ENCODE data around the gene PCDHA1.
A peak's percentile ranks its signal among the peaks of the same experiment; 100 is the strongest.

The PCDHA1 gene

DNA sequence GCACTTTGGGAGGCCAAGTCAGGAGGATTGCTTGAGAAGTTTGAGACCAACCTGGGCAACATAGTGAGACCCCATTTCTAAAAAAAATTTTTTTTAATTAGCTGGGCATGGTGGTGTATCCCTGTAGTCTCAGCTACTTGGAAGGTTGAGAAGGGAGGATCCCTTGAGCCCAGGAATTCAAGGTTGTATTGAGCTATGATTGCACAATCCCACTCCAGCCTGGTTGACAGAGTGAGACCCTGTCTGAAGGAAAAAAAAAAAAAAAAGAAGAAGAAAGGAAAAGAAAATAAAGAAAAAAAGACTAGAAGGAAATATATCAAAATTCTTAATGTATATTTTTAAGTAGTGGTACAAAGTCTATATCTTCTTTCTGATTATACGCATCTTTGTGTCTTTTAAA is 236.4 kb downstream of the PCDHA1 start:
- H3K4me3 ChIP-seq (ENCODE audit: low read depth, low read length) = no peak overlapping the region
- no peak for DNase-seq (ENCODE audit: low read depth)
- TF ChIP-seq, protein P1, sequence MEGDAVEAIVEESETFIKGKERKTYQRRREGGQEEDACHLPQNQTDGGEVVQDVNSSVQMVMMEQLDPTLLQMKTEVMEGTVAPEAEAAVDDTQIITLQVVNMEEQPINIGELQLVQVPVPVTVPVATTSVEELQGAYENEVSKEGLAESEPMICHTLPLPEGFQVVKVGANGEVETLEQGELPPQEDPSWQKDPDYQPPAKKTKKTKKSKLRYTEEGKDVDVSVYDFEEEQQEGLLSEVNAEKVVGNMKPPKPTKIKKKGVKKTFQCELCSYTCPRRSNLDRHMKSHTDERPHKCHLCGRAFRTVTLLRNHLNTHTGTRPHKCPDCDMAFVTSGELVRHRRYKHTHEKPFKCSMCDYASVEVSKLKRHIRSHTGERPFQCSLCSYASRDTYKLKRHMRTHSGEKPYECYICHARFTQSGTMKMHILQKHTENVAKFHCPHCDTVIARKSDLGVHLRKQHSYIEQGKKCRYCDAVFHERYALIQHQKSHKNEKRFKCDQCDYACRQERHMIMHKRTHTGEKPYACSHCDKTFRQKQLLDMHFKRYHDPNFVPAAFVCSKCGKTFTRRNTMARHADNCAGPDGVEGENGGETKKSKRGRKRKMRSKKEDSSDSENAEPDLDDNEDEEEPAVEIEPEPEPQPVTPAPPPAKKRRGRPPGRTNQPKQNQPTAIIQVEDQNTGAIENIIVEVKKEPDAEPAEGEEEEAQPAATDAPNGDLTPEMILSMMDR (IDR thresholded peaks at IDR 0.05; ENCODE audit: low read depth, low read length, missing control alignments) = no peak

DNA sequence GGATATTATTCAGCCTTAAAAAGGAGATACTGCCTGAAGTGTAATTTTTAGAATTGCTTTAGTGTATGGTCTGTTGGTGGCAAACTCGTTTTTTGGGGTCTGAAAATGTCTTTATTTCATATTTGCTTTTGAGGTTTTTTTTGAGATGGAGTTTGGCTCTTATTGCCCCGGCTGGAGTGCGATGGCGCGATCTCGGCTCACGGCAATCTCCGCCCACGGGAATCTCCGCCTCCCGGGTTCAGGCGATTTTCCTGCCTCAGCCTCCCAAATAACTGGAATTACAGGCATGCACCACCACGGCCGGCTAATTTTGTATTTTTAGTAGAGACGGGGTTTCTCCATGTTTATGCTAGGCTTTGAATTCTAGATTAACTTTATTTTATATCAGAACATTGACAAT is 245.1 kb downstream of the PCDHA1 start:
- no peak overlapping the region for H3K4me3 ChIP-seq (ENCODE audit: low read depth, low read length)
- TF ChIP-seq, protein P1 (IDR thresholded peaks at IDR 0.05; ENCODE audit: low read depth, low read length, missing control alignments) = no peak
- no peak for DNase-seq (ENCODE audit: low read depth)

DNA sequence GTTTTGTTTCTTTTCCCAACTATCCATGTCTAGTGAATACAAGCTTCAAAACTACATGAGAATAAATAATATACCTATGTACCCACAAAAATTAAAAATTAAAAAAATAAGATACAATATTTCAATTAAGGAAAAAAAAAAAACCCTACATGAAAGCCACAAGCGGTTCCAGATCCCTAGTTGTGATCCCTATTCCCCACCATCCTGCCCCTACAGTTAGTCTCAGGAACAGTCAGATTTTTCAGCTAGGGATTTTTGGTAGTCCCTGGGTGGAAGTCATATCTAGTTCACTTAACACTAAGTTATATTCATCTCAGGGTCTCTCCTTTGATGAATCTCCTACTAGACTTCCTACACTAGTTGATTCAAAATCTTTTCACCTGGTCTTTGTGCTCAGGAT is 246.7 kb downstream of the PCDHA1 start:
- TF ChIP-seq, protein P1 (IDR thresholded peaks at IDR 0.05; ENCODE audit: low read depth, low read length, missing control alignments) = no peak
- no peak for DNase-seq (ENCODE audit: low read depth)
- H3K4me3 ChIP-seq (ENCODE audit: low read depth, low read length) = no peak overlapping the region

DNA sequence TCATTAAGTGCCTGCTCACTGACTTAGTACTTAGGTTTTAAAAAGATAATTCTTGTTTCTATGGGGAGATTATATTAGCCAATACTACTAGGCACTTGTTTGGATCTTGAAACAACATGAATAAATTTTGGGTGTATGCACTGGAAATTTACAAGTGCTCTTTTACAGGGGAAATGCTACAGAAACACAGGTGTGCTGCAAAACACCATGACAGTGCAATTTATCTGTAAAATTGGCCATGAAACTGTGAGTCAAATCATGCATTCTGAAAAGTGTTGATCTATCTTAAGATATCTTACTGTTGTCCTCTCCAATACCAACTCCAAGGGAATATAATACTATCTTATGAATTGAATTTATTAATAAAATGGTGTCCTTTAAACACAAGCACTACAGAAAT is 253.1 kb downstream of the PCDHA1 start:
- TF ChIP-seq, protein P1 (IDR thresholded peaks at IDR 0.05; ENCODE audit: low read depth, low read length, missing control alignments) = no peak
- no peak for DNase-seq (ENCODE audit: low read depth)
- no peak overlapping the region for H3K4me3 ChIP-seq (ENCODE audit: low read depth, low read length)

DNA sequence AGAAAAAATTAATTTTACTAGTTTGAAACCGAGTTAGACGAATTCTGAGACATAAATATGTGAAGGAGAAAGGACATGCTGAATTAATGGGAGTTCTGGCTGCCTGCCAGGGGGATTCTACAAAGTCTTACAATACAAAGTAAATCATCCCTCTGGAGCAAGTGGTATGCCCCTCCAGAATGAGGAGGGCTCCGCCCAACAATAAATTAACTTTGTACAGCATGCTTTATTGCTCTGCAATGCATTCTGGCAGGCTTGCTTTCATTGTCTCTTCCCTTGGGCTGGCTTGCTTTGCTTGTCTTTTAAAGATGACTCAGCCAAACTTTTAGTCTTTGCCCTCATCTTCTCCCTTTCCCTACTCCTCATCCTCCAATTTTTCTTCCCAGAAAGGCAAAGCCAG is 253.6 kb downstream of the PCDHA1 start:
- no peak for DNase-seq (ENCODE audit: low read depth)
- TF ChIP-seq, protein P1 (IDR thresholded peaks at IDR 0.05; ENCODE audit: low read depth, low read length, missing control alignments) = no peak
- no peak overlapping the region for H3K4me3 ChIP-seq (ENCODE audit: low read depth, low read length)

DNA sequence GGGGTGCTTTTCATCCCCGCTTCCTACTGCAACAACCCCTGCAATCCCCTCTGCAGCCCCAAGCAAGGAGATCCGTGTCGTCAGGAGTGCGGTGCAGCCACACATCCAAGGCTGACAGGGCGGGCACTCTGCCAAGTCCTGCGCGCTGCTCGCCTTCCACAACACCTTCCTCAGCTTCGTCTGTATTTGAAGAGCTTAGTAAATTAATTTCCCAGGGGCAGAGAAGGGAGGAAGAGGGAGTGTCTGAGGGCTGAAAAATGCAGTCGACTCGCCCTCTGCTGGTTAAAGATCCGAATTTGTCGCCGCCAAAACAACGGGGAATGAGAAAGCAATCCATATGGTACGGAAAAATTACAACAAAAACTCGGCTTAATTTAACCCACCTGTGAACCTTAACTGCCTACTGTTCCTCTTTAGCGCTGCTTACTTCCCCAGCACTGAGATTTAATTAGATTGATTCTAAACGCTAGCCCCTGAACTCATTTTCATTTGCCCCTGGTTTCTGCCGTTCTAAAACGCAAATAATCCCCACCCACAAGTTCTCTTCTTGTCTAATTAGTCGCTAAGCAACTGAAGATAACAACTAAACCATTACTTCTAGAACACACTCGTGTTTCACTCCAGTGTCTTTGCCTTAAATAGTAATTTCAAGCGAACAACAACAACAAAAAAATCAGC is 254.3 kb downstream of the PCDHA1 start:
- TF ChIP-seq, protein P1 (IDR thresholded peaks at IDR 0.05; ENCODE audit: low read depth, low read length, missing control alignments) = no peak
- DNase-seq (ENCODE audit: low read depth) = no peak
- no peak overlapping the region for H3K4me3 ChIP-seq (ENCODE audit: low read depth, low read length)

DNA sequence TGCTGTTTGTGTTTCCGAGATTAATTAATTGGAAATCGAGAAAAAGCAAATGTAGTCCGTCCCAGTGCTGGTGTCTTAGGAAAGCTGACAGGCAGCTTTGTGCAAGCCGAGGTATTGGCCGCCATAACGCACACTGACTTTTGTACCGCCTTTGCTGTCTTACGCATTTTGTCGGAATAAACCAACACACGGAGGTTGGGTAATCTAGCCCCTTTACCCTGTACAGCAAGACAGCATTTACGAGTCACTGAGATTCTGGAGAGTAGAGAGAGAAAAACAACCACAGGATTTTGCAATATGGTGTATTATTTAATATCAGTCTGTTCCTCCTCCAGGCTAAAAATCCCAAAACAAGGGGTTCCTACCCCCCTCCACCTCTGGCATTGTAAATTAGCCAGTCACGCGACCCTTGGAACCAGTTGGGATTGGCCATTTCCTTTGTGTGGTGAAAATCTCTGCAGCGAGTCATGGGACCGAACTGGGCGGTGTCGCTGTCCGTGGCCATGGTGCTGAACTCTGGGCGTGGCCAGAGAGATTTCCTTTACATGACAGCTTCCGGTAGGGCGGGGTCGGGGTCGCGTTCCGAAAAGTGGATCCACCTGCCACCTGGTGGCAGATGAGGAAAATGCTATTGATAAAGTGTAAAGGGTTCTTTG is 255.0 kb downstream of the PCDHA1 start:
- H3K4me3 ChIP-seq (ENCODE audit: low read depth, low read length) = no peak overlapping the region
- peak; percentile 13 for DNase-seq (ENCODE audit: low read depth)
- TF ChIP-seq, protein P1 (IDR thresholded peaks at IDR 0.05; ENCODE audit: low read depth, low read length, missing control alignments) = peak; percentile 40
